Smooth muscle cell (in vitro differentiated cells): ENCODE results near the gene PABPC4L. TPM values are rescaled to one million over a fixed set of nuclear protein-coding genes. Genes with fewer than 3 reads are reported as not detected.
A peak's percentile ranks its signal among the peaks of the same experiment; 100 is the strongest.
"Not testable (repeated sequence)": the region's sequence is repeated elsewhere in the genome, so short reads cannot be mapped to it uniquely, and the experiment has no call there.

Experiments
- DNase-seq: peaks from one replicate; lab custom pipeline; 2025; ENCODE audit not compliant: unreplicated experiment; lab: John Stamatoyannopoulos, UW
- H2AFZ ChIP-seq: fragments of 200-600 bp; sonication (generic); 2 replicates; pipeline ENCODE4 v1.6.0; 2016; ENCODE audit warnings: antibody characterized with exemption, low read depth, mild to moderate bottlenecking
- H3F3A ChIP-seq: fragments of 200-600 bp; sonication (generic); 2 replicates; pipeline ENCODE4 v1.6.0; 2017; ENCODE audit warnings: antibody characterized with exemption, low read depth
- H3K27ac ChIP-seq: fragments of 200-600 bp; sonication (generic); 2 replicates; pipeline ENCODE4 v1.5.1; 2016; ENCODE audit warnings: low read depth, mild to moderate bottlenecking
- H3K27me3 ChIP-seq: fragments of 200-600 bp; sonication (generic); 2 replicates; pipeline ENCODE4 v1.6.1; 2016; ENCODE audit warnings: low read depth, mild to moderate bottlenecking
- H3K36me3 ChIP-seq: fragments of 200-600 bp; sonication (generic); 2 replicates; pipeline ENCODE4 v1.5.1; 2016; ENCODE audit warnings: low read depth
- H3K4me1 ChIP-seq: fragments of 200-600 bp; sonication (generic); 2 replicates; pipeline ENCODE4 v1.5.1; 2016; ENCODE audit warnings: low read depth
- H3K4me2 ChIP-seq: fragments of 200-600 bp; sonication (generic); 2 replicates; pipeline ENCODE4 v1.6.0; 2016; ENCODE audit warnings: mild to moderate bottlenecking
- H3K4me3 ChIP-seq: fragments of 200-600 bp; sonication (generic); 2 replicates; pipeline ENCODE4 v1.5.1; 2016; ENCODE audit warnings: mild to moderate bottlenecking
- H3K79me2 ChIP-seq: fragments of 200-600 bp; sonication (generic); 2 replicates; pipeline ENCODE4 v1.6.0; 2016; ENCODE audit warnings: low read depth, mild to moderate bottlenecking
- H3K9ac ChIP-seq: fragments of 200-600 bp; sonication (generic); 2 replicates; pipeline ENCODE4 v1.6.0; 2016; ENCODE audit warnings: low read depth
- H3K9me3 ChIP-seq: fragments of 200-600 bp; sonication (generic); replicated peaks from 2 replicates; pipeline ENCODE4 v1.5.1; 2016; ENCODE audit warnings: low read depth
- H4K20me1 ChIP-seq: fragments of 200-600 bp; sonication (generic); 2 replicates; pipeline ENCODE4 v1.6.0; 2016; ENCODE audit warnings: low read depth
- CTCF ChIP-seq: fragments of 200-600 bp; sonication (generic); IDR thresholded peaks from 2 replicates; pipeline ENCODE4 v1.5.1; 2017; ENCODE audit warnings: borderline replicate concordance, mild to moderate bottlenecking, antibody characterized with exemption; ENCODE audit not compliant: insufficient read depth, poor library complexity, severe bottlenecking
- WGBS: methylation state at CpG from one replicate; pipeline ENCODE4 v1.1.7; 2016; ENCODE audit warnings: low lambda C conversion rate; 5-methylcytosine and 5-hydroxymethylcytosine counted together
- polyA plus RNA-seq: library from polyadenylated mRNA; unstranded; fragments of >200 nt; fragmentation: Nextera tagmentation; extraction: Ambion mirVana; gene quantifications from 2 replicates; pipeline ENCODE4 v1.2.1, GENCODE V29; 2016
- total RNA-seq: library from RNA; depleted of rRNA; stranded (reverse); fragments of >200 nt; gene quantifications from 2 replicates; pipeline ENCODE4 v1.2.3, GENCODE V29; 2014

Gene PABPC4L
- total and polyA plus RNA-seq, 2 experiments from 2014 or later = 14.2 to 50.2 TPM

DNA sequence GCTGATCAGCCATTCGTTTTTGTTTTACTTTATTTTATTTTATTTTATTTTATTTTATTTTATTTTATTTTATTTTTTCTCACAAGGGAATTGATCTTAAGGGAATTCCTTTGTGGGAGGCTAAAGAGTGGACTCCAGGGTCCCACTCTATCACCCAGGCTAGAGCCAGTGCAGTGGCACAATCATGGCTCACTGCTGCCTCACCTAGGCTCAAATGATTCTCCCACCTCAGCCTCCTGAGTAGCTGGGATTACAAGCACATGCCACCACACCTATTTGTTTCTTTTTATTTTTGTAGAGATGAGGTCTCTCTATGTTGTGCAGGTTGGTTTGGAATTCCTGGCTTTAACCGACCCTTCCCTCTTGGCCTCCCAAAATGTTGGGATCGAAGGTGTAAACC lies 17.5 kb upstream of the PABPC4L start:
- no peaks in the 10 kb centered on the region for H3K9me3 ChIP-seq
- no peak overlapping the region for H3K4me3 ChIP-seq
- peaks cover 26% of the 10 kb centered on the region for H3F3A ChIP-seq
- H4K20me1 ChIP-seq = no peaks in the 10 kb centered on the region
- peak overlapping the region; percentile 96 for H3K27ac ChIP-seq
- TF ChIP-seq CTCF = no peak
- H2AFZ ChIP-seq = no peak overlapping the region
- no peak overlapping the region for H3K4me2 ChIP-seq
- H3K9ac ChIP-seq = no peak overlapping the region
- no peaks in the 10 kb centered on the region for H3K36me3 ChIP-seq
- no peaks in the 10 kb centered on the region for H3K79me2 ChIP-seq
- DNase-seq = no peak
- peaks cover 21% of the 10 kb centered on the region for H3K4me1 ChIP-seq
- H3K27me3 ChIP-seq = no peaks in the 10 kb centered on the region
- WGBS = 94% methylated on average over 3 of the region's 3 CpGs

DNA sequence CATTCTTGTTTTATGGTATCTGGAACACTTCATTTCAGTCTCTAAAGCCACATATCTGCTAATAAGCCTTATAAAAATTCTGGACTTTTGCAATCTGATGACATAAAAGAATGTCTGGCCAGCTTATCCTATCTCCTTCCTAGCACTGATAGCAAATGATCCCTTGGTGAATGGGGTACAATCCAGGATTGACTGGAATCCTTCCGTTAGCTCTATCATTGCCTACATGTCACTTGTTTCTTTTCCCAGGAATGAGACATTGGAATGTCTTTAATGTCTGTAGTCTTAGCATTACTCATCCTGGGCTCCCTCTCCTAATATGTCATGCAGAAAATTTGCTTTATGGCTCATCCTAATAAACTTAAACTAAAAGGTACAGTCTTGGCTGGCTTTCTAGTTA lies 14.8 kb upstream of the PABPC4L start:
- Histone ChIP-seq H3K36me3 (no peaks in the 10 kb centered on the region), H4K20me1 (no peaks in the 10 kb centered on the region), H3K27ac (peak overlapping the region; percentile 96), H3K79me2 (no peaks in the 10 kb centered on the region), H3K4me2 (peak overlapping the region; percentile 44), H2AFZ (peak overlapping the region; percentile 50), H3K9me3 (no peaks in the 10 kb centered on the region), H3K9ac (peak overlapping the region; percentile 59), H3K4me3 (no peak overlapping the region), H3K27me3 (no peaks in the 10 kb centered on the region), H3K4me1 (peaks cover 21% of the 10 kb centered on the region), H3F3A (peaks cover 26% of the 10 kb centered on the region)
- WGBS = 8% methylated on average over 1 of the region's 1 CpG
- no peak for DNase-seq
- no peak for TF ChIP-seq CTCF

- peak overlapping the region; percentile 96 for H3K27ac ChIP-seq
- no peaks in the 10 kb centered on the region for H3K79me2 ChIP-seq
- DNase-seq = no peak
- no peak overlapping the region for H2AFZ ChIP-seq
- no peak overlapping the region for H3K4me3 ChIP-seq
- H3K9me3 ChIP-seq = no peaks in the 10 kb centered on the region
- no peaks in the 10 kb centered on the region for H3K36me3 ChIP-seq
- H4K20me1 ChIP-seq = no peaks in the 10 kb centered on the region
- peaks cover 21% of the 10 kb centered on the region for H3K4me1 ChIP-seq
- H3K9ac ChIP-seq = peak overlapping the region; percentile 46
- TF ChIP-seq CTCF = no peak
- WGBS = 14% methylated on average over 2 of the region's 2 CpGs
- H3F3A ChIP-seq = peaks cover 26% of the 10 kb centered on the region
- H3K4me2 ChIP-seq = peak overlapping the region; percentile 44
- H3K27me3 ChIP-seq = no peaks in the 10 kb centered on the region
These were observed 14.2 kb upstream of the PABPC4L start for GRCh38 chr4:134215620-134216344.

DNA sequence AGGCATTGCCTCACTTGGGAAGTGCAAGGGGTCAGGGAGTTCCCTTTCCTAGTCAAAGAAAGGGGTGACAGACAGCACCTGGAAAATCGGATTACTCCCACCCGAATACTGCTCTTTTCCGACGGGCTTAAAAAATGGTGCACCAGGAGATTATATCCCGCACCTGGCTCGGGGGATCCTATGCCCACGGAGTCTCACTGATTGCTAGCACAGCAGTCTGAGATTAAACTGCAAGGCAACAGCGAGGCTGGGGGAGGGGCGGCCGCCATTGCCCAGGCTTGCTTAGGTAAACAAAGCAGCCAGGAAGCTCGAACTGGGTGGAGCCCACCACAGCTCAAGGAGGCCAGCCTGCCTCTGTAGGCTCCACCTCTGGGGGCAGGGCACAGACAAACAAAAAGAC lies 6.4 kb upstream of the PABPC4L start:
- not testable (repeated sequence) for H4K20me1 ChIP-seq, H3K4me3 ChIP-seq, H3K27me3 ChIP-seq, H3K79me2 ChIP-seq, H2AFZ ChIP-seq, DNase-seq, H3K9ac ChIP-seq, H3K4me2 ChIP-seq, H3K27ac ChIP-seq, H3K4me1 ChIP-seq, H3F3A ChIP-seq, H3K36me3 ChIP-seq, H3K9me3 ChIP-seq
- WGBS = 97% methylated on average over 11 of the region's 11 CpGs
